Trophoblast cell (in vitro differentiated cells and primary cell): ENCODE measurements around the gene STUB1.

ENCODE experiments used
- DNase-seq, 2 donors: peaks; one replicate each; pipeline ENCODE4 v3.0.0-alpha.2; 2016
- H2AFZ ChIP-seq: 2 replicates; pipeline ENCODE4 v1.6.1; 2013; ENCODE audit warnings: low read length, moderate library complexity, mild to moderate bottlenecking; ENCODE audit not compliant: insufficient read depth, poor library complexity
- H2AK5ac ChIP-seq: 2 replicates; pipeline ENCODE4 v1.6.1; 2013; ENCODE audit warnings: mild to moderate bottlenecking, low read length
- H2BK120ac ChIP-seq: 2 replicates; pipeline ENCODE4 v1.6.1; 2013; ENCODE audit warnings: low read length, mild to moderate bottlenecking, moderate library complexity; ENCODE audit not compliant: insufficient read depth, poor library complexity
- H2BK12ac ChIP-seq: 2 replicates; pipeline ENCODE4 v1.6.1; 2013; ENCODE audit warnings: mild to moderate bottlenecking, low read length, moderate library complexity
- H2BK5ac ChIP-seq: 2 replicates; pipeline ENCODE4 v1.6.1; 2013; ENCODE audit warnings: low read length, low read depth, moderate library complexity, mild to moderate bottlenecking; ENCODE audit not compliant: poor library complexity
- H3K14ac ChIP-seq: 2 replicates; pipeline ENCODE4 v1.6.1; 2013; ENCODE audit warnings: mild to moderate bottlenecking, low read length
- H3K18ac ChIP-seq: 2 replicates; pipeline ENCODE4 v1.6.1; 2013; ENCODE audit warnings: mild to moderate bottlenecking, low read length
- H3K23ac ChIP-seq: 2 replicates; pipeline ENCODE4 v1.6.1; 2013; ENCODE audit warnings: low read length
- H3K27ac ChIP-seq: 2 replicates; pipeline ENCODE4 v1.5.1; 2013; ENCODE audit warnings: low read depth, mild to moderate bottlenecking, inconsistent platforms, low read length, moderate library complexity
- H3K27me3 ChIP-seq: 2 replicates; pipeline ENCODE4 v1.6.1; 2013; ENCODE audit warnings: inconsistent platforms, mild to moderate bottlenecking, low read length, moderate library complexity; ENCODE audit not compliant: insufficient read depth
- H3K36me3 ChIP-seq, 2 experiments: 1 replicate in 1 of 2; 2 replicates in 1 of 2; pipeline ENCODE4 v1.6.1; 2013; ENCODE audit warnings: low read length in 2 of 2, mild to moderate bottlenecking in 2 of 2, moderate library complexity in 1 of 2; ENCODE audit not compliant: insufficient read depth in 2 of 2, control insufficient read depth in 1 of 2
- H3K4ac ChIP-seq: 2 replicates; pipeline ENCODE4 v1.6.1; 2013; ENCODE audit warnings: low read depth, mild to moderate bottlenecking, low read length, moderate library complexity
- H3K4me1 ChIP-seq, 2 experiments: 1 replicate in 1 of 2; 2 replicates in 1 of 2; pipeline ENCODE4 v1.6.1; 2013; ENCODE audit warnings: low read length in 2 of 2, mild to moderate bottlenecking in 2 of 2, moderate library complexity in 1 of 2; ENCODE audit not compliant: insufficient read depth in 2 of 2, control insufficient read depth in 1 of 2
- H3K4me2 ChIP-seq: 2 replicates; pipeline ENCODE4 v1.6.1; 2013; ENCODE audit warnings: inconsistent platforms, mild to moderate bottlenecking, low read length, moderate library complexity
- H3K4me3 ChIP-seq: 2 replicates; pipeline ENCODE4 v1.5.1; 2013; ENCODE audit warnings: mild to moderate bottlenecking, low read depth, low read length, inconsistent platforms
- H3K79me1 ChIP-seq: one replicate; pipeline ENCODE4 v1.6.1; 2013; ENCODE audit warnings: low read length
- H3K79me2 ChIP-seq: 2 replicates; pipeline ENCODE4 v1.6.1; 2013; ENCODE audit warnings: low read length, mild to moderate bottlenecking; ENCODE audit not compliant: control insufficient read depth, insufficient read depth, poor library complexity
- H3K9ac ChIP-seq: 2 replicates; pipeline ENCODE4 v1.6.1; 2013; ENCODE audit warnings: mild to moderate bottlenecking, low read length
- H3K9me3 ChIP-seq: 2 replicates; pipeline ENCODE4 v1.6.1; 2013; ENCODE audit warnings: low read depth, mild to moderate bottlenecking, control low read depth, inconsistent platforms, low read length; ENCODE audit not compliant: insufficient read depth
- H4K12ac ChIP-seq: 2 replicates; pipeline ENCODE4 v1.6.1; 2013; ENCODE audit warnings: low read depth, mild to moderate bottlenecking, low read length, moderate library complexity
- H4K8ac ChIP-seq: 2 replicates; pipeline ENCODE4 v1.6.1; 2013; ENCODE audit warnings: low read depth, mild to moderate bottlenecking, low read length, moderate library complexity
- H4K91ac ChIP-seq: one replicate; pipeline ENCODE4 v1.6.1; 2013; ENCODE audit warnings: low read depth, mild to moderate bottlenecking, low read length, moderate library complexity
- WGBS: extraction: QIAGEN DNeasy Blood & Tissue Kit; methylation state at CpG from one replicate; pipeline ENCODE4 v1.1.7; 2013; ENCODE audit warnings: missing lambda C conversion rate; ENCODE audit not compliant: insufficient read length, insufficient coverage; ENCODE audit errors: extremely low coverage; 5-methylcytosine and 5-hydroxymethylcytosine counted together

Gene STUB1

GRCh38 chr16:693364-693763 lies 13.2 kb downstream of the STUB1 start:
- Histone ChIP-seq H3K23ac (no peak overlapping the region), H3K9ac (no peak overlapping the region), H3K79me1 (peaks cover 5% of the 10 kb centered on the region), H3K4ac (no peak overlapping the region), H3K4me2 (no peak overlapping the region), H3K36me3 (no peaks in the 10 kb centered on the region), H3K9me3 (peaks cover 14% of the 10 kb centered on the region), H4K8ac (no peak overlapping the region), H3K4me1 (peaks cover 11 to 21% of the 10 kb centered on the region in 2 experiments), H3K27ac (no peak overlapping the region), H3K79me2 (peaks cover 4% of the 10 kb centered on the region), H2AK5ac (no peak overlapping the region), H3K27me3 (peaks cover 33% of the 10 kb centered on the region), H2BK12ac (no peak overlapping the region), H4K12ac (no peak overlapping the region), H3K18ac (no peak overlapping the region), H3K14ac (no peak overlapping the region), H3K4me3 (no peak overlapping the region), H2BK120ac (no peak overlapping the region), H2BK5ac (no peak overlapping the region), H2AFZ (no peak overlapping the region), H4K91ac (no peak overlapping the region)
- no peak for DNase-seq
- no CpG with 5 or more reads among the region's 22 CpGs for WGBS

DNA sequence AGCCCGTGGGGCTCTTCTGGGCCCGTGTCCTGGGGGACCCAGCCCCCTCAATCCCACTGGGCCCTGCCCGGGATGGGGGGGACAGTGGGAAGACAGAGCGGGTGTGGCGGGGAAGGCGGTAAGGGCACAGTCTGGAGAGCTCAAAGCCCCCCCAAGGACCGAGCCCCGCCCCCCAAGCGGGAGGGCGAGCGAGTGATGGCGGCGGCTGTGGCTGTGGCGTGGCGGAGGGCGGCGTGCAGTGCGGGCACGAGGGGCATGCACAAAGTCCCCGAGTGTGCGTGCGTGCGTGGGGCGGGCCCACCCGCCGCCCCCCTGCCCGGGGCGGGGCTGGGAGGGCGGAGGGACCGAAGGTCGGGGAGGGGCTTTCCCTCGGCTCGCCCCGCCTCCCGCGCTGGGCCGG lies 13.6 kb downstream of the STUB1 start:
- no peak for DNase-seq
- Histone ChIP-seq H4K8ac (no peak overlapping the region), H3K4me1 (peaks cover 11 to 21% of the 10 kb centered on the region in 2 experiments), H3K4me2 (no peak overlapping the region), H4K91ac (no peak overlapping the region), H2BK5ac (no peak overlapping the region), H3K4ac (no peak overlapping the region), H2AK5ac (no peak overlapping the region), H3K18ac (no peak overlapping the region), H2BK120ac (no peak overlapping the region), H3K14ac (no peak overlapping the region), H3K27me3 (peaks cover 33% of the 10 kb centered on the region), H3K36me3 (no peaks in the 10 kb centered on the region), H3K79me1 (peaks cover 5% of the 10 kb centered on the region), H3K79me2 (peaks cover 4% of the 10 kb centered on the region), H3K9me3 (peaks cover 14% of the 10 kb centered on the region), H3K9ac (no peak overlapping the region), H3K4me3 (no peak overlapping the region), H4K12ac (no peak overlapping the region), H3K27ac (no peak overlapping the region), H3K23ac (no peak overlapping the region), H2BK12ac (no peak overlapping the region), H2AFZ (no peak overlapping the region)
- no CpG with 5 or more reads among the region's 37 CpGs for WGBS

GRCh38 chr16:694187-694862 lies 14.1 kb downstream of the STUB1 start:
- H3K23ac ChIP-seq, result no peak overlapping the region
- no peak overlapping the region for H2BK120ac ChIP-seq
- no peak overlapping the region for H4K91ac ChIP-seq
- no CpG with 5 or more reads among the region's 64 CpGs for WGBS
- H3K27ac ChIP-seq, result no peak overlapping the region
- peaks cover 5% of the 10 kb centered on the region for H3K79me1 ChIP-seq
- no peak overlapping the region for H3K4ac ChIP-seq
- H2AFZ ChIP-seq, result no peak overlapping the region
- H3K4me2 ChIP-seq, result no peak overlapping the region
- H3K4me1 ChIP-seq, result peaks cover 11 to 17% of the 10 kb centered on the region in 2 experiments
- H3K9me3 ChIP-seq, result peaks cover 14% of the 10 kb centered on the region
- peaks cover 33% of the 10 kb centered on the region for H3K27me3 ChIP-seq
- no peak overlapping the region for H3K4me3 ChIP-seq
- no peak overlapping the region for H2BK12ac ChIP-seq
- H2AK5ac ChIP-seq, result no peak overlapping the region
- no peak overlapping the region for H2BK5ac ChIP-seq
- no peaks in the 10 kb centered on the region for H3K36me3 ChIP-seq
- DNase-seq, result peak; percentile 90 to 94
- peaks cover 4% of the 10 kb centered on the region for H3K79me2 ChIP-seq
- H4K12ac ChIP-seq, result no peak overlapping the region
- no peak overlapping the region for H3K9ac ChIP-seq
- no peak overlapping the region for H3K14ac ChIP-seq
- no peak overlapping the region for H3K18ac ChIP-seq
- H4K8ac ChIP-seq, result no peak overlapping the region

DNA sequence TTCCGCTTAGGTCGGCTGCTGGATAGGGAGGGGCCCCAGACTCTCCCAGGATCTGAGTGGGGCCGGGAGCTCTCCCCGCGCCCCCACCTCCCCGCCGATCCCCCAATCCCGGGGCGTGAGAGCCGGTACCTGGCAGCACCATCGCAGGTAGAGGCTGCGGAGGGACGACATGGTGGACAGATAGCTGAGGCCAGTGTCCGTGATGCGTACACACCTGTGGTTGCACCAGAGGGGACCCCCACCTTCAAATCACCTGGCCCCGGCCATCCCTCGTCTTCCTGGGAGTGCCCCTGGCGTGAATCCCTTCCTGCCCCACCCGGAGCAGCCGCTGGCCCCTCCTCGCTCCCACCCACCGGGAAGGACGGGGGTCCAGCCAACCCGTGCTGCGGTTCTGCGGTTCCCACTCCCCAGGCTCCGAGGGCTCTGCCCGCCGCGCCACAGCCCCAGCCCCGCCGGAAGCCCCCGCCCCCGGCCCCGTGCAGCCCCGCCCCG lies 14.7 kb downstream of the STUB1 start:
- Histone ChIP-seq H4K8ac (no peak overlapping the region), H3K9ac (no peak overlapping the region), H4K12ac (no peak overlapping the region), H3K23ac (no peak overlapping the region), H3K79me2 (peaks cover 2% of the 10 kb centered on the region), H3K27ac (no peak overlapping the region), H3K27me3 (peaks cover 33% of the 10 kb centered on the region), H2AK5ac (no peak overlapping the region), H2BK12ac (no peak overlapping the region), H3K18ac (no peak overlapping the region), H3K9me3 (peaks cover 14% of the 10 kb centered on the region), H3K4me3 (peak overlapping the region; percentile 25), H3K4me1 (peaks cover 5 to 12% of the 10 kb centered on the region in 2 experiments), H3K14ac (no peak overlapping the region), H4K91ac (no peak overlapping the region), H3K4ac (no peak overlapping the region), H3K79me1 (peaks cover 3% of the 10 kb centered on the region), H2BK120ac (no peak overlapping the region), H2AFZ (no peak overlapping the region), H3K36me3 (no peaks in the 10 kb centered on the region), H2BK5ac (no peak overlapping the region), H3K4me2 (no peak overlapping the region)
- no peak for DNase-seq
- no CpG with 5 or more reads among the region's 37 CpGs for WGBS
